Lung (tissue), 12 donors: ENCODE results near the gene MED29. TPM values are rescaled to one million over a fixed set of nuclear protein-coding genes. Genes with fewer than 3 reads are reported as not detected.
A peak's percentile ranks its signal among the peaks of the same experiment; 100 is the strongest.

Experiments used
- ATAC-seq: fragments of 200-7000 bp; cut with Tn5 transposase; one replicate; pipeline ENCODE4 v1.9.1; 2020; ENCODE audit warnings: moderate number of reproducible peaks; ENCODE audit not compliant: insufficient read depth, low FRiP score
- DNase-seq, 3 donors: peaks; one replicate each; pipeline ENCODE4 v3.0.0-alpha.2; 2013 to 2017
- H3K27ac ChIP-seq, 2 donors: one replicate each; pipeline ENCODE4 v1.5.1; 2013; ENCODE audit warnings: mild to moderate bottlenecking in 2 of 2, moderate library complexity in 2 of 2, control low read depth in 1 of 2, inconsistent platforms in 1 of 2, low read depth in 1 of 2, low read length in 1 of 2
- H3K27me3 ChIP-seq, 3 donors: one replicate each; pipeline ENCODE4 v1.5.1; 2013; ENCODE audit warnings: low read length in 2 of 3; ENCODE audit not compliant: control insufficient read depth in 3 of 3, insufficient read depth in 3 of 3
- H3K36me3 ChIP-seq, 4 donors: one replicate each; pipeline ENCODE4 v1.5.1; 2013; ENCODE audit warnings: low read length in 4 of 4, mild to moderate bottlenecking in 1 of 4, moderate library complexity in 1 of 4; ENCODE audit not compliant: control insufficient read depth in 4 of 4, insufficient read depth in 4 of 4
- H3K4me1 ChIP-seq, 5 donors: one replicate each; pipeline ENCODE4 v1.5.1; 2013; ENCODE audit warnings: low read length in 5 of 5, mild to moderate bottlenecking in 2 of 5, moderate library complexity in 1 of 5; ENCODE audit not compliant: control insufficient read depth in 5 of 5, insufficient read depth in 5 of 5
- H3K4me3 ChIP-seq: one replicate; pipeline ENCODE4 v1.5.1; 2013; ENCODE audit warnings: mild to moderate bottlenecking, control low read depth, moderate library complexity
- H3K9ac ChIP-seq, 2 donors: one replicate each; pipeline ENCODE4 v1.5.1; 2013; ENCODE audit warnings: low read length in 2 of 2, control low read depth in 1 of 2; ENCODE audit not compliant: insufficient read depth in 1 of 2
- H3K9me3 ChIP-seq, 4 donors: one replicate each; pipeline ENCODE4 v1.5.1; 2013; ENCODE audit warnings: low read length in 3 of 4, mild to moderate bottlenecking in 1 of 4, moderate library complexity in 1 of 4; ENCODE audit not compliant: control insufficient read depth in 4 of 4, insufficient read depth in 3 of 4
- CTCF ChIP-seq: IDR thresholded peaks from 2 replicates; pipeline ENCODE4 v1.5.1; 2012; ENCODE audit warnings: mild to moderate bottlenecking; ENCODE audit errors: control extremely low read depth, extremely low read depth
- WGBS, 2 donors: extraction: QIAGEN DNeasy Blood & Tissue Kit; methylation state at CpG; one replicate each; pipeline ENCODE4 v1.1.7; 2013; 5-methylcytosine and 5-hydroxymethylcytosine counted together
- polyA plus RNA-seq, 2 donors: library from polyadenylated mRNA; stranded (reverse); fragments of 200-250 nt; gene quantifications; one replicate each; pipeline ENCODE4 v1.2.1, GENCODE V29; 2013
- total RNA-seq, 2 donors: library from RNA; depleted of rRNA in 1 of 2; stranded (reverse); fragments of >200 nt in 1 of 2; gene quantifications; one replicate each; pipeline ENCODE4 v1.2.1, GENCODE V29; 2014 to 2021
- donor health status: control.
- donor health status: control.
- donor health status: Bipolar disorder and iron deficiency.
- donor health status: healthy.
- donor health status: DM: yes; HTN: yes; CAD: no.

MED29 gene
- total and polyA plus RNA-seq, 4 donors, result 16.5 to 36.8 (median 32.8) TPM

GRCh38 chr19:39411832-39412099 lies 20.6 kb downstream of the MED29 start:
- peak overlapping the region; percentile 40 to 97 for H3K27ac ChIP-seq
- no peaks in the 10 kb centered on the region for H3K9me3 ChIP-seq
- no peaks in the 10 kb centered on the region for H3K27me3 ChIP-seq
- peak overlapping the region in 1 of 2 donors; percentile 83 for H3K9ac ChIP-seq
- peak; percentile 14 for ATAC-seq
- WGBS, 2 donors, result 0% methylated on average over 7 of the region's 7 CpGs
- H3K36me3 ChIP-seq, result peaks cover 3 to 24% (median 11%) of the 10 kb centered on the region in 4 donors
- no peak overlapping the region for H3K4me3 ChIP-seq
- DNase-seq, result peak; percentile 91 to 96 (median 92)
- TF ChIP-seq CTCF, result peak; percentile 84
- peaks cover 0 to 61% (median 14%) of the 10 kb centered on the region in 5 donors for H3K4me1 ChIP-seq

GRCh38 chr19:39412100-39412866 lies 21.1 kb downstream of the MED29 start, which contains the start of gene PLEKHG2:
PLEKHG2 (plus strand) TSS chr19:39412669; CDS start chr19:39414087, 1,418 bp downstream.
- peak within 1 kb of the TSS; percentile 56 for H3K4me3 ChIP-seq
- no peaks in the 10 kb centered on the region for H3K9me3 ChIP-seq
- ATAC-seq (peak; percentile 49), DNase-seq (peak; percentile 99 to 100 (median 100))
- peak within 1 kb of the TSS; percentile 97 to 100 for H3K27ac ChIP-seq
- H3K4me1 ChIP-seq, result peaks cover 0 to 61% (median 14%) of the 10 kb centered on the region in 5 donors
- peak; percentile 50 for TF ChIP-seq CTCF
- WGBS, 2 donors, result 0% methylated on average over 59 to 60 of the region's 60 CpGs
- H3K27me3 ChIP-seq, result no peaks in the 10 kb centered on the region
- H3K9ac ChIP-seq, result peak within 1 kb of the TSS; percentile 73 to 88
- H3K36me3 ChIP-seq, result peaks cover 3 to 25% (median 14%) of the 10 kb centered on the region in 4 donors

- H3K9ac ChIP-seq, result peak overlapping the region; percentile 73 to 75
- no peak for TF ChIP-seq CTCF
- H3K4me3 ChIP-seq, result peak overlapping the region; percentile 56
- DNase-seq (no peak), ATAC-seq (no peak)
- no peaks in the 10 kb centered on the region for H3K27me3 ChIP-seq
- 0% methylated on average over 24 of the region's 24 CpGs for WGBS, 2 donors
- no peaks in the 10 kb centered on the region for H3K9me3 ChIP-seq
- H3K4me1 ChIP-seq, result peaks cover 0 to 58% (median 14%) of the 10 kb centered on the region in 5 donors
- H3K36me3 ChIP-seq, result peaks cover 2 to 24% (median 14%) of the 10 kb centered on the region in 4 donors
- peak overlapping the region; percentile 93 to 94 for H3K27ac ChIP-seq
These were observed 21.7 kb downstream of the MED29 start for GRCh38 chr19:39412867-39413271.
